ENCODE measurements around the gene ZNF319. TPM values are rescaled to one million over a fixed set of nuclear protein-coding genes. Genes with fewer than 3 reads are reported as not detected.

Gene ZNF319
- total and polyA plus RNA-seq, 2 of the 13 experiments (the other 11 are each of a cell fraction or from before 2014, with no cell fraction given): 2.4 to 3.6 TPM

- Histone ChIP-seq H3K79me2 (ENCODE audit: insufficient read depth, low read length) (peaks cover 1% of the 10 kb centered on the region), H4K20me1 (ENCODE audit: insufficient read depth, low read length) (no peaks in the 10 kb centered on the region), H3K4me3 (replicated peaks in 1 of 3; ENCODE audit: insufficient read depth in 1 of 3, low read depth in 2 of 3, low read length in 3 of 3) (no peak overlapping the region), H3K27me3 (ENCODE audit: control insufficient read depth in 1 of 2, insufficient read depth in 2 of 2, low read length in 2 of 2) (no peaks in the 10 kb centered on the region), H3K4me1 (ENCODE audit: insufficient read depth, low read length) (peaks cover 37% of the 10 kb centered on the region), H2AFZ (ENCODE audit: low read length) (no peak overlapping the region), H3K27ac (ENCODE audit: extremely low read length, insufficient read depth, low read length) (no peak overlapping the region), H3K36me3 (replicated peaks in 1 of 2; ENCODE audit: control insufficient read depth in 1 of 2, insufficient read depth in 2 of 2, low read length in 2 of 2) (peaks cover 4 to 11% of the 10 kb centered on the region in 2 experiments; a peak in 4 of 5 replicates), H3K9me3 (ENCODE audit: low read length) (no peaks in the 10 kb centered on the region), H3K9ac (ENCODE audit: insufficient read depth, low read depth, low read length) (no peak overlapping the region), H3K4me2 (ENCODE audit: low read depth, low read length) (no peak overlapping the region)
- FAIRE-seq: peak; percentile 78
- intact Hi-C loops (cut with micrococcal nuclease; ENCODE audit: unreplicated experiment) (loop anchor here (1.0 to 10.0 kb wide), 4 partner anchors 101 to 466 kb away; partner anchors contain the start of gene CSNK2A2), in situ Hi-C loops (cut with HindIII; ENCODE audit: extremely low pct_ligation_motif_present, low pct_unique_long_range_greater_than_20kb) (loop anchor here (5.0 kb wide), 1 partner anchor 106 kb away; the partner anchor contains the start of gene CFAP20)
- 74% methylated on average over 8 of the region's 8 CpGs for WGBS (ENCODE audit: low lambda C conversion rate)
- POLR2A ChIA-PET: no interaction called here
- CTCF ChIA-PET (ENCODE audit: low intra/inter-chr PET ratio, low total read pairs): interaction anchor here (0.7 to 3.2 kb wide), 4 partner anchors 11 to 106 kb away, joined by 4 to 40 read pairs (median 6); no protein-coding TSS in a partner anchor
- TSS peak; percentile 76 for BruUV-seq (replicated peaks)
- peak; percentile 50 for DNase-seq (ENCODE audit: low spot score)
- no peak for ATAC-seq
- TF ChIP-seq ZNF652 (CRISPR knock-in tag; IDR thresholded peaks at IDR 0.05; ENCODE audit: borderline replicate concordance, low read depth): 0 out of 2 replicates have a peak, but pooled peaks have one; percentile 16
- peak; percentile 90 for TF ChIP-seq STAG1 (CRISPR knock-in tag; IDR thresholded peaks at IDR 0.05)
- TF ChIP-seq SMAD3 (CRISPR knock-in tag; IDR thresholded peaks at IDR 0.05): 0 out of 2 replicates have a peak, but pooled peaks have one; percentile 39
- TF ChIP-seq ZNF615 (CRISPR knock-in tag; IDR thresholded peaks at IDR 0.05; ENCODE audit: borderline replicate concordance): 0 out of 2 replicates have a peak, but pooled peaks have one; percentile 60
- TF ChIP-seq PAXIP1 (CRISPR knock-in tag; conservative IDR thresholded peaks at IDR 0.05): no peak; the same call in 1 of the 2 replicates
- no peak for TF ChIP-seq MIER2 (CRISPR knock-in tag; IDR thresholded peaks at IDR 0.05)
- TF ChIP-seq BCL3 (CRISPR knock-in tag; IDR thresholded peaks at IDR 0.05): no peak
- TF ChIP-seq TAF15 (IDR thresholded peaks at IDR 0.05; ENCODE audit: low read depth, low read length, poor library complexity, severe bottlenecking): no peak
- TF ChIP-seq KMT2B (CRISPR knock-in tag; IDR thresholded peaks at IDR 0.05): 0 out of 2 replicates have a peak, but pooled peaks have one; percentile 42
- TF ChIP-seq E2F2 (CRISPR knock-in tag; IDR thresholded peaks at IDR 0.05; ENCODE audit: borderline replicate concordance): no peak
- TF ChIP-seq CHD4 (IDR thresholded peaks at IDR 0.05; ENCODE audit: borderline replicate concordance, low read length): no peak
- TF ChIP-seq FOXA3 (CRISPR knock-in tag; IDR thresholded peaks at IDR 0.05): peak; percentile 49; the same call in 1 of the 2 replicates
- no peak for TF ChIP-seq KLF11 (CRISPR knock-in tag; IDR thresholded peaks at IDR 0.05)
- TF ChIP-seq, protein P1, sequence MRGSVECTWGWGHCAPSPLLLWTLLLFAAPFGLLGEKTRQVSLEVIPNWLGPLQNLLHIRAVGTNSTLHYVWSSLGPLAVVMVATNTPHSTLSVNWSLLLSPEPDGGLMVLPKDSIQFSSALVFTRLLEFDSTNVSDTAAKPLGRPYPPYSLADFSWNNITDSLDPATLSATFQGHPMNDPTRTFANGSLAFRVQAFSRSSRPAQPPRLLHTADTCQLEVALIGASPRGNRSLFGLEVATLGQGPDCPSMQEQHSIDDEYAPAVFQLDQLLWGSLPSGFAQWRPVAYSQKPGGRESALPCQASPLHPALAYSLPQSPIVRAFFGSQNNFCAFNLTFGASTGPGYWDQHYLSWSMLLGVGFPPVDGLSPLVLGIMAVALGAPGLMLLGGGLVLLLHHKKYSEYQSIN (CRISPR knock-in tag; IDR thresholded peaks at IDR 0.05; ENCODE audit: borderline replicate concordance): no peak
- no peak for TF ChIP-seq ARID2 (CRISPR knock-in tag; IDR thresholded peaks at IDR 0.05; ENCODE audit: borderline replicate concordance)
These were observed 20.4 kb upstream of the ZNF319 start for GRCh38 chr16:58020628-58021521.
